Stimulated activated CD4-positive, alpha-beta T cell treated with anti-CD3 and anti-CD28 coated beads, Interleukin-1b, Interleukin-23, amount 100 ng/mL, for 4 hours (primary cell): ENCODE results near the gene ADGRD1.

ENCODE experiments used
- DNase-seq, 2 donors: peaks; one replicate each; pipeline ENCODE4 v3.0.0-alpha.2; 2020; ENCODE audit warnings: low read depth in 2 of 2

ADGRD1 gene

DNA sequence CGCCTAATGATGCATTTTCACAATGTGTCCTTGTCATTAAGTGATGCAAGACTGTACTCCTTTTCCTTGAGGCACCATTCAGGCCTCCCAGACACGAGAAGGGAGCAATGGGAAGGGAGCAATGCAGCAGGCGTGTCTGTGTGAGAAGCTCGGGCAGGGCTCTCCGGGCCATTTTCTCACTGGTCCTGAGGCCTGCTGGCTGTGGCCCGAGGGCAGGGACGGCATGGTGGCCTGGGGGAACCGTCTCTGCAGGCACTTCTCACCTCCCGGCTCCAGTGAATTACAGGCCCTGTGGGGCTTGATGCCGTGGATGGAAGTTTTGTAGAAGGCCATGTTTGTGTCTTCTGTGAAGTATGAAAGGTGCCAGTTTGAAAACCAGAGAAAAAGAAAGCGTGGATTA lies 71.0 kb downstream of the ADGRD1 start:
- no peak for DNase-seq

DNA sequence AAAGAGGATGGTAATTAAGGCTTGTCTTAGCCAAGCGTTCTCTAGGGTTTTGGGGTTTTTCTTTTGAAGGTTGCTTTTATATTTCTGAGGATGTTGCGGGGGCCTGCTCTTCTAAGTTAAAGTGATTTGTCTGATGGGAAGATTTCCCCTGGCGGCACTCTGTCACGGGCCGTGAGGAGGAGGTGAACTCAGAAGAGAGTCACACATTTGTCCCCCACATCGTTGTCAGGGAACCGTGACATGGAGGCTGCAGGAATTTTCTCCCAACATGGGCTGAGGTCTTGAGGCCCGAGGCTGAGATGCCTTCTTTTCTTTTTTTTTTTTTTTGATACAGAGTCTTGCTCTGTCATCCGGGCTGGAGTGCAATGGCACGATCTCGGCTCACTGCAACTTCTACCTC lies 71.5 kb downstream of the ADGRD1 start:
- no peak for DNase-seq

DNA sequence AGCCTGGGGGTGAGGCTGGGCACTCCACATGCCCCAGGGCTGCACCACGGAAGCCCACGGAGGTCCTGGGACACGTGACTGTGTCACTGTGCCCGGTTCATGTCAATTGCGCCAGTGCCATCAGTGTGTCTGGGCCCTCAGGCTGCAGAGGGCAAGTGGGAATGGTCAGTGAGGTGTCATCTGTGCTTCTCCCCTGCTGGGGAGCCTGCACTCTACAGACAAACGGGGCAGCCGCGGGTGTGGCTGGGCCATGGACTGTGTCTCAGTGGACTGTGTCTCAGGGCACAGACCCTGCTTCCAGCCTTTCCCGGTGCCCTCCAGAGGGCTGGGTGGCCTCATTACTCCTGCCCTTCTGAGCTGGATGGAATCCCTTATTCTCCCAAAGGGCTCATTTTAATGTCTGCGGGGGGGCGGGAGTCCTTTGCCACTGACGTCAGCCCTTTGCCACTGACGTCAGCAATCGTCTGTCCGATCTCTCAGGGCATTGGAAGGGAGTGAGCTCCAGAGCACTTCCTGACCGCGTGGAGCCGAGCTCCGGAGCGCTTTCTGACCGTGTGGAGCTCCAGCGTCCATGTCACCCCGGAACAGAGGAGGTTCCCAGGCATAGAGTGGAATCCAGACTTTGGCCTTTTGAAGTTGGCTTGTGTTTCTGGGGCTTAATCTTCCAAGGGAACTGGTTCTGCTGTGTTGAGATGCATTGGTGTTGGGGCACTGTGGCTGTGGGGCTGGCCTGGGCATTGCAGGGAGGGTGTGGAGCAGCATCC lies 72.4 kb downstream of the ADGRD1 start:
- no peak for DNase-seq

DNA sequence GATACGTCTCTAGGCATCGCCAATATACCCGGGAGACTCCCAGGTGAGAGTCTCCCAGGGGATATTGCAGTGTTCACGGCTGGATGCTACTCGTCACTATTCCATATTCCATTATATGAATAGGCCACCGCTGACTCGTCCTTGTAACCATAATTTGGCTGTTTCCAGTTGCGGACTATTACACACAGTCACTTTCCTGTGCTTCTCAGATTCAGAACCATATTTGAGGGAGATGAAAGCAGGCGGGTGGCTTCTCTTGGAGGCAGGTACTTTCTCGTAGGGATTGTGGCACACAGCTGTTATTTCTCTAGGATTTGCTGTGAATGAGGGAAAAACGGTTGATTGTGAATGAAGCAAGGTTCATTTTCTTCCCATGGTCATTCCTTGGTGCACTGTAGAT lies 73.0 kb downstream of the ADGRD1 start:
- DNase-seq = no peak

DNA sequence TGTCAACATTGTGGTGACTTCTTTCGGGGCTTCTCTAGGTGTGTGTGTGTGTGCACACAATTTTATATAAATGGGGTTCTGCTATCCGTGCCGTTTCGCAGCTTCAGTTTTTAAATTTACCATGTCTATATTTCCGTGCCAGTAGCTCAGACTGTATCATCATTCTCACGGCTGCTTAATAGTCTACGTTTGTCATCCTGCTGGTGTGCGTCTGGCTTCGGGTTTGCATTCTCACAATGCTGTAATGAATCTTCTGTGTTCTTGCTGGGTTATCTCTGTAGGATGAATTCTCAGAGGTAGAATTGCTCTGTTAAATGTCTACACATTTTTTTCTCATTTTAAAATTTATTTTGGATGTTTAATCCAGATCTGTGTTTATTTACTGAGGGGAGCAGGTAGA lies 73.6 kb downstream of the ADGRD1 start:
- DNase-seq = no peak

DNA sequence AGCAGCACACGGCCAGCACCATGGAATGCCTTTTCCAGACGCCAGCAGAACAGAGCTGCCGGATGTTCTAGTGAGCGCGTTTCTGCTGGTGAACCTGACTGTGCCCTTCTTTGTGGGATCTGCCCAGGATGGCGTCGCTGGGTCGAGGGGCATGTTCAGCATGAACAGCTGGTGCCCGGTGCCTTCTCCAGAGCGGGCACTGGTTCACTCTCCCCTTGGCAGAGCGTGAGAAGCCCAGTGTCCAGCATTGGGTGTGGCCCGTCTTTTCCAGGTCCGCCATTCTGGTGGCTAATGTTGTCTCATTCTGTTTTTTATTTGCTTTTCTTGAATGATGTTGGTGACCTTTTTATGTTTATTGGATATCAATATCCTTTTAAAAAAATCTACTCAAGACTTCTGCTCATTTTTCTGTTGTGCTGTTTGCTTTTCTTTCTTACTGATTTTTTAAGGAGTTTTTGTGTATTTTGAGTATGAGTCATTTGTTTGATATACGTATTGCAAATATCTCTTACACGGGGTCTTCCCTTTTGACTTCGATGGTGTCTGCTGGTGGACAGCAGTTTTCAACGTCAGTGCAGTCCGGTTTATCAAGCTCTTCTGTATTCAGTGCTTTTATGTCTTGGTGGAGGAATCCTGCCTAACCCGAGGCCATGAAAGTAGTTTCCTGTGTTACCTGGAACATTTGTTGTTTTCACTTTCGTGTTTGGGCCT lies 74.3 kb downstream of the ADGRD1 start:
- no peak for DNase-seq

DNA sequence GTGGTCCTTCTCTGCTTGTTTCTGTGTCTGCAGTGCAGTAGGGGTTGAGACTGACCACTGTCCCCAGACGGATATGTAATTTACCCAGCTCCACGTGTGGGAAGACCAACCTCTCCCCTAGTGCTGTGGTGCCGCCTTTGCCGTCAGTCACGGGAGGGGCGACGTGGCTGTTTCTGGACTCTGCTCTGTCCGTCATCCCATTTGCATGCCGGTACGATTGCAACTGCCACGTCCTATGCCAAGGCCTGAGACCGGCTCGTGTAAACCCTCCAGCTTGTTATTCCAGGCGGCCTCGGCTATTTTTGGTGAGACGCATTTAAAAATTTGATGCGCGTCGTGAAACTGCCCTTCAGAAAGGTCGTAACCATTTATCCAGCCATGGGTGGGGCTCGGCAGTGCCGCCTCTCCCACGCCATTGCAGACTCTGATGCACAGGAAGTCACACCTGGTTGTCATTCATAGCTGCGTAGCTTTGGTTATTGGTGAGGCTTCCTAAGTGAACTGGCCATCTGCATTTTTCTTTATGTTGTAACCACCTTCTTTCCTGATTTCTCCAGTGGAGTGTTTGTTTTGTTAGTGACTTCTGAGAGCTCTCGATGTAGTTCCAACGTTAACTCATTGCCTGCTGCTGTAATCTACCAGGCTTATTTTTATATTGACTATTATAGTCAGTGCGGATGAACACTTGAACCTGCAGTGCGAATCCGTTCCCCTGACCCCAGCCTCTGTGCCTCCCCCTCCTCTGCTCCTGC lies 75.1 kb downstream of the ADGRD1 start:
- no peak for DNase-seq

DNA sequence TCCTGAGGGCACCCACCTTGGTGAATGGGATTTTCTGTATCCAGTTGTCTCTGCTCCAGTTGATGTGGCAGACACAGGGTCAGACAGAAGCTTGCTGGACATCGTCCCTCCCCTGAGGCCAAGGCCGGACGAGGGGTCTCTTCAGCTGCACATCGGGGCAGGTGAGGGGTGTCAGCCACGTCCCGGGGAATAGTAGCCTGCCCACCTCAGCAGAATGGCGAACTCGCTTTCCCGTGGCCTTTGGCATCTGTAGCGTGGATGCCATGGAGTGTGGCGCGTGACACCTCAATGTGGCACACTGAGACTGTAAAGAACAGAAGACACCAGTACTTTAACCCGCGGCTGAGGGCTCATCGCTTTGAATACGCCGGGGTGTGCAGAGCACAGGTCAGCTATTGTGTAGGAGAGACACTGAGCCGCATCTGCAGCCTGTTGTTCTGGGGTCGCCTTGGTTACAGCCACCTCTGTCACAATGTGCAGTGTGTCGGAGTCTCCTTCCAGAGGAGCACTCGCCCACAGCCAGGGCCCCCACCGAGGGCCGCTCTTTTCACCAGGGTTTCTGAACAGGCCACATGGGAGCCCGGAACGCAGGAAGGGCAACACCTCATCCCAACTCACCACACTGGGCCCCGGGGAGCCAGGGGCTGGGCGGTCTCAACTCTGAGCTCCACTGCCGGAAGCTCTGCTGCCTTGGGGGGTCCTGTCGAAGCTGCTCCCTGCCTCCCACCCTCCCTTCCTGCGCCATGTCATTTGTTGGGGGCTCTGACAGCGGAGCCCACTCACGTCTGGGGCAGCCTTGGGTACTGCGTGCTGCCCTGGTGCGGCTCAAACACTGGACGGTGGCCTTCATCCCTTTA lies 77.0 kb downstream of the ADGRD1 start:
- no peak for DNase-seq

DNA sequence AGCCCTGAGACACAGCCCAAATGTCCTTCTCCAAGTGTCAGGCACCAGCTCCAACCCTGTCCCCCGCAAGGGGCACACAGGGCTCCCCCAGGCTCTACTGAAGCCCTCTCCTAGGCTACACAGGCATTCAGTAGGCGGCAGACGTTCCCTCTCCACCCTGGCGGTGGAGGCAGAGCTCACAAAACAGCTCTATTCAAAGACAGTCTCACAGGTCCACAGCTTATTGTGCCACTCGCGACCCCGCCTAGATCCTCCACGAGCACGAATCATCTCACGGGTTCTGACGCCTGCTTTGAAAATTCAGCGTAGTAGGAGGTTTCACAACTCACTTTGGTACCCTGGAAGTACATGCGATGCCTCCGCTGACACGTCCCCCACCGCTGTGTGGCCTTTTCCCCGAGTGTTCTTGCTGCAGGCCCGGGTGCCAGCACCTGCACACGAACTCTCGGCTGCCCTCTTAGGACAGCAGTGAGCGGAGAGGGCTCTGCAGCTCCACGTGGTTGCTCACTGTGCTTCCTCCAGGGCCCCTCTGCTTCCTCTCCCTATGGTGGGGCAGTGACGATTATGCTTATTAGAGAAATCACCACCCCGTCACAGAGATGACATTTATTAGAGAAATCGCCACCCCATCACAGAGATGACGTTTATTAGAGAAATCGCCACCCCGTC lies 78.5 kb downstream of the ADGRD1 start:
- DNase-seq = no peak

DNA sequence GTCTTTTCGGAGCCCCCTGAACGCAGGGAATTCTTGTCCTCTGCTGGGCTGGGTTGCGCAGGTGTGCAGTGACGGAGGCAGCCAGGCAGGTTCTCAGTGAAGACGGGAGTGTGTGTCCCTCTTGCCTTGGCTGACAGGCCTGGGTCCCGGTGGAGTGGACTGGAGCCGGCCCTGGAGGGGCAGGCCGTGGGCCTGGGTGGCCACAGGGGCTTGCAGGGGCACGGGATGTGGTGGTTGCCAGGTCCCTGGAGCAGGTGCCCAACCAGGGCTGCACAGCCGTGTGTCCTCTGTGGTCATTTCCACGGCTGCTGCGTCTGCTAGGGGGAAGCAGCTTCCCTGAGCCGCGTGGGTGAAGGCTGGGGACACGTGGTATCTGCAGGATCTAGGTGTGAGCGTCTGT lies 79.8 kb downstream of the ADGRD1 start:
- no peak for DNase-seq

DNA sequence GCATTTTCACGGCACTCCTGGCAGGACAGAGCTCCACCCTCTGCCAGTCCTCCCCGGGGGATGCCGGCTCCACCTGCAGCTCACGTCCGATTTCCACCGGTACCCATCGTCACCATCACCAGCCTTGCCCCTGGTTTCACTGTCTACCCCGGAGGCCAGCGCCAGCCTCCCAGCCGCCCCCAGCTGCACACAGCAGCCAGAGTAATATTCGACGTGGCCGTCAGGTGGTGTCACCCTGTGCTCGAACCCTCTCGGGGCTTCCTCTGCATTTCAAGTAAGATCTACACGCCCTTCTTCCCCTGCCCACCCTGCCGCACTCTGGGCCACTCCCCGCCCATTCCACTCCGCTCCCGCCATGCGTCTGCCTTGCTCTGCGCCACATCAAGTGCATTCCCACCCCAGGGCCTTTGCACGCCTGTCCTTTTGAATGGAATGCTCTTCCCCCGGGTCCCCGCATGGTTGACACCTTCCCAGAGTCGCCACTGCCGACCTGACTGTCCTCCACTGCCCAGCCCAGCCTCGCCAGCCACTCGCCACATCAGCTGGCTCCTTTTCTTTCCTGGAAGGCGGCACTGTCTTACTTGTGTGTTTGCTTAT lies 80.3 kb downstream of the ADGRD1 start:
- no peak for DNase-seq

DNA sequence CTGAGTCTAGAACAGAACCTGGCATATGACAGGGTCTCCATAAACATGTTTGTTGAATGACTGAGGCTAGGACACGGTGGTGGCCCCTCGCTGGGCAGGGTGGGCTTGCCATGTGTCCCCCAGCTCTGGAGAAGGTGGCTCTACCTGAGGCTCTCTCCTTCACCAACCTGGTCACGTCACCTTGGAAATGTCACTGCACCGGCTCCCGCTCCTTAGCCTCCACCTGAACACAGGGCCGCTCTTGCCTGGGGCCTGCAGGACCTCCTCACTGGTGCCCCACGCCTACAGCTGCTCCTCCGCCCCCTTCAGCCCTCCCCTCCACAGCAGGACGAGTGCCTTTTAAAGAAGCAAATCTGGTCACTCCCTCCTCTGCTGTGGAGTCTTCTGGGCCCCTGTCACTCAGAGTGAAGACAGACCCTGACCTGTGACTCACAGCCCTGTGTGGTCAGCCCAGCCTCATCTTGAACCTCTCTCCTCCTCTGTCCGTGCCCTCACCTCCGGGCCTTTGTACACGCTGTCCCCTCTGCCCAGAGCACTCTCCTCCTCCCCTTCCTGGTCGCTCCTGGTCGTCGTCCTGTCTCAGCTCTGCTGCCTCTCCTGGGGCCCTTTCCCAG lies 81.0 kb downstream of the ADGRD1 start:
- DNase-seq = no peak

DNA sequence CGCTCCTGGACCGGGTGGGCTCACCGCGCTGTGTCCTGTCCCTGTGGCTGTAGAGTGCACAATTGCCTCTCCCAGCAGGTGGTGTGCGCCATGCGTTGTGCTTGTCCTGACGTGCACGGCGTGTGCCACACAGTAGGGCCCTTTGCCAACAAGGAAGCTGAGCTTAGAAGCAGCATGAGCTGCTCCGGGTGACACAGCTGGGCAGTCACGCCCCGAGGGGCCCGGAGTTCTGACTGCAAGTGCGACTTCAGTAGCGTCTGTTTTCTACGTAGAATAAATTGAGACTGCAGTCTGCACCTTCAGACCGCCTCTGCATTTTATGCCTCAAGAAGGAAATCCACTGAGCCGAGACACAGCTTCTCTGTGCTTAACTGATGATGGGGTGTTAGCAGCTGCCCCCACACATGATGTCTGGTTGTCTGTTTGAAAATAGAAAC lies 81.6 kb downstream of the ADGRD1 start:
- no peak for DNase-seq

DNA sequence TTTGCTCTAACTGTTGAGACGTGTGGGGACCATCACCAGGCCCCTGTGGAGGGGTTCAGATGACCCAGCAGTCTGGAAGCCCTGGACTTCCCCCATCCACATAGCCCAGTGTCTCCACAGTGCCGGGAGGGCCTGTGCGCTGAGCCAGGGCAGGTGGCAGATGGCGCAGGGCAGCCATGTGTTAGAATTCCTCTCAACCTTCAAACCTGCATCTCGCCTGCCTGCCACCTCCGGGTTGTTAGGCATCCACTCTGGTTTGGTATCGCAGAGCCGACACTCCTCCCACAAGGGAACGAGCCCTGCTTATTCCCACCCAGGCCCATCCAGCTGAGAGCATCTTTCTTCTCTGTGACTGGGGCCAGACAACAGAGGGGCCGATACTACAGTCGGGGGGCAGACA lies 84.5 kb downstream of the ADGRD1 start:
- no peak for DNase-seq

DNA sequence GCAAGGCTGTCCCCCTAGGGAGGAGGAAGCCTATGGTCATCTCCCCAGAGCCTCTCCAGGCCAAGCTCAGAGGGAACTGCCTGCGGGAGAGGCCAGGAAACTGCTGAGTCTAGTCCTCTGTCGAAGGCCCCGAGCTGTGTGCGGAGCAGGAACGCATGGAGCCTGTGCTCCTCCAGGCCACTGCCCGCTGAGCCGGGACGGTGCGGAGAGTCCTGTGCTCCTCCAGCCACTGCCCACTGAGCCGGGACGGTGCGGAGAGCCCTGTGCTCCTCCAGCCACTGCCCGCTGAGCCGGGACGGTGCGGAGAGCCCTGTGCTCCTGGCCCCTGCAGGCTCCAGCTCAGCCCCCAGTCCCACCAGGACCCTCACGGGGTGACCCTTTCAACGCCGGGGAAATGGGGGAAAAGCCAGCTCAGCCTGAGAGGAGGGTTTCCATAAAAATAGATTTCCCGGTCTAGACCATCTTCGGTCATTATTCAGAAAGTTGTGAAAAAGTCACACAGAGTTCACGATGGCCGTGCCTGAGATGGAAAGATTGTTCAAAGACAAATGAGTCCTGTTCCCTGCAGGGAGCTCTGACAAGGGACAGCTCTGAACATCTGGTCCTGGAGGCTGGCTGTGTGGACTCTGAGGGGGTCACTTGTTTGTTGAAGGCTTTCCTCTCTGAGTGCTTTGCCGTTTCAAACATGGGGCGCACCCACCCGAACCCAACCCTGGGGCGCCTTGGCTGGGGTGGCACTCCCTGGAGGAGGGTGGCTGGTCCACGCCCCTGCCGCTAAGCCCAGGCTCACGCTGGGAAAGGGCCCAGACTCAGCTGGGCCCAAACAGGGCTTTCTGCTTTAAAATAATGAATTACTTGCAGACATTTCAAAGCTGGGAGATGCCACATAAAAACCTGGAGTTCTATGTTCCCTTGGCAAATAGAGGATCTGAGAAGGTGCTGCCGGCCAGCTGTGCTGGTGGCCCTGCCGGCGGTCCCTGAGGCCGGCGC lies 85.5 kb downstream of the ADGRD1 start:
- DNase-seq = no peak

DNA sequence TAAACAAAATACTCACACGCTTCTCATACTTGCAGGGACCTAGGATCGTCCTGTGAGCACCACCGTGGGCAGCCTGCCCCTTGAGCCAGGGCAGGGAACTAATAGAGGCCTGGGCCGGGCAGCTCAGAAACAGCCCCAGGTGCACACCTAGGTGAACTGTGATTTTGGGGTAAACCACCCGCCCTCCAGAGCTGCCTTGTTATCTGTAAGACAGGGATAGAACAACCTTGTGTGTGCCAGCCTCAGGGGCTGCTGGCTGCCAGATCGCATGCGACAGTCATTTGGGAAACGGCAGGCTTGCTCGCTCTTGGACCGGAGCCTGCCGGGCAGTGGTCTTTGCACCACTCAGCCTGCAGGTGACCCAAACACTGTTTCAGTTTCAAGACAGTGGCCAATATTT lies 86.8 kb downstream of the ADGRD1 start:
- no peak for DNase-seq

DNA sequence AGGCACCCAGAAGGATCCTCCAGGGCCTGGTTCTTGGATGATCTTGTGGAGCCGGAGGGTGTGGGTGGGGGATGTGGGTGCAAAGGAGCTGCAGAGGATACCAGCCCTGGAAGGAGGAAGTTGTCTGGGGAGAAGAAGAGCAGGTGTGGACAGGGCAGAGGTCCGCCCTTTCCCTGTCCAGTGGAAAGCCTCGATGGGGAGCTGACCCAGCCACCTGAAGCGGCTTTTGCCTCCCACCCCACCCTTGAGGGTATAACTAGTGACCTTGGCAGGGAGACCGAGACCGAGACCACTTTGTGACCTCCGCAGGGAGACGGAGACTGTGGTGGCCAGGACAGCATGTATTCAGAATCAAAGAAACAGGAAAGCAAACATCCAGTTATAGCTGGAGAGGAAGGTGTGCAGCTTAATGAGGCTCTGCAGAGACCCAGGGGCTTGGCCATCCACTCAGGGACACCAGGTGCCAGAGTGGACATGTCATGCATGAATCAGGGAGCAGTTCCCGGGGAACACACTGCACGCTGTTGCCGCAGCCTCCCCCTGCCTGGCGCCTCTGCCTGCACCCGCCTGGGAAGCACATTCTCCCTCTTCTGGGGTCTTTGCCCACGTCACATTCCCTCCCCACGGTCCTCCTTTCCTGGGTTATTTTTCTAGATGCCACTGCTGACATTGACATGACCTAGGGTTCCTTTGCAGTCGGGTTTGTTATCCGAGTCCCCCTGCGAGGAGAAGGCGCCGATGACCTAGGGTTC lies 87.7 kb downstream of the ADGRD1 start:
- DNase-seq = no peak
